HG02610 (cell line): ENCODE data around the gene RAB5B.
A peak's percentile ranks its signal among the peaks of the same experiment; 100 is the strongest.
"Not testable (repeated sequence)": the region's sequence is repeated elsewhere in the genome, so short reads cannot be mapped to it uniquely, and the experiment has no call there.

Experiments used
- ATAC-seq: cut with Tn5 transposase; IDR thresholded peaks from one replicate; pipeline ENCODE4 v1.9.1; 2021; ENCODE audit warnings: mild to moderate bottlenecking, moderate library complexity; ENCODE audit not compliant: unreplicated experiment

RAB5B gene

DNA sequence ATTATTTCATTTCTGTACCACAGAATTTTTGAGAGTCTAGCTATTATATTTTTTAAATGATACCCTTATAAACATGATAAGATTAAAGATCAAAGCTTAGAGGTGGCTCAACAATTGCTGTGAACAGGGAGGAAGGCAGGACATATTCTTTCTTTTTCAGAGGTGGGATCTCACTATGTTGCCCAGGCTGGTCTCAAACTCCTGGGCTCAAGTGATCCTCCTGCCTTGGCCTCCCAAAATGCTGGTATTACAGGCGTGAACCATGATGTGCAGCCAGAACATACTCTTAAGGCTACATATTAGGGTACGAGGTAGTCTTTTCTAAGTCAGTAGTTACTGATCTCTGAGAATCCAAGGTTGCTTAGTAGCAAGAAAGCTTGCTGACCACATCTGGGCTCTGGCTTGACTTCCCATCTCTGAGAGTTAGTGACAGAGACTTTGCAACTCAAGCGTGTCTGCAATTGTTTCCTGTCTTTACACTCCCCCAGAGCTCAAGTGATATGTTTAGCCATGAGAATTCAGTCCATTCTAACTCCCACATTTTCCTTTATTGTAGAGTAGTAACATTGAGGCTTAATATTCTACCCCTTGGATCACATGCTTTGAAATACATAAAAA is 8.6 kb downstream of the RAB5B start:
- ATAC-seq: peak; percentile 85

DNA sequence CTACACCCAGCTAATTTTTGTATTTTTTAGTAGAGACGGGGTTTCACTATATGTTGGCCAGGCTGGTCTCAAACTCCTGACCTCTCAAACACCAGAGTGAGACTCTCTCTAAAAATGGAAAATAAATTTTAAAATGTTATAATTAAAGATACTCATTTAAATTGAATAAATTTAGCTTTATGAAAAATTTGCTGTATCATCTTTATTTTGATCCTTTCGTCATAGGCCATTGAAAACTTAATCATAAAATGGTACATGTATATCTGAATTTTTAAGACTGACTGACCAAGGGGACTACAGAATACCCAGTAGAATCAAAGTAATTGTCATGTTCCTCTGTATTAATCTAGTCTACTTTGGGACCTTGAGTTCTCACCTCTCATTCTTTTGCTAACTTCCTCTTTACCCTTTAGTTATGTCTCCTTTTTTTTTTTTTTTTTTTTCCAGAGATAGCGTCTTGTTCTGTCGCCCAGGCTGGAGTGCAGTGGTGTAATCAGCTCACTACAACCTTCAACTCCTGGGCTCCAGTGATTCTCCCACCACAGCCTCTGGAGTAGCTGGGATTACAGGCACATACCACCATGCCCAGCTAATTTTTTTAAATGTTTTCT is 9.5 kb downstream of the RAB5B start:
- no peak for ATAC-seq

DNA sequence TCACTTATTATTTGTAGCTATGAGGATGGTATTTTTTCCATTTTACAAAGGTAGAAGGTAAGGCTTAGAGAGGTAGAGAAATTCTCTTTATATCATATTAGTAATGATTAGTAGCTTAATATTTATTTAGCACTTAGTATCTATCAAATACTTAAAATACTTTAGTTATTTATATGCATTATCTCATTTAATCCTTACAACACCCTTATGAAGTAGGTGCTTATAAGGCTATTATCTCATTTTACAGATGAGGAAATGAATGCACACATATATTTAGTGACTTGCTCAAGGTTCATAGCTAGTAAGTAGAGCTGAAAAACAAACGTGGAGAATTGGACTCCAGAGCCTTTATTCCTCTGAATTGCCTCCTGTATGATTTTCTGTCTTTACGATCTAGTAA is 11.0 kb downstream of the RAB5B start:
- ATAC-seq: no peak

DNA sequence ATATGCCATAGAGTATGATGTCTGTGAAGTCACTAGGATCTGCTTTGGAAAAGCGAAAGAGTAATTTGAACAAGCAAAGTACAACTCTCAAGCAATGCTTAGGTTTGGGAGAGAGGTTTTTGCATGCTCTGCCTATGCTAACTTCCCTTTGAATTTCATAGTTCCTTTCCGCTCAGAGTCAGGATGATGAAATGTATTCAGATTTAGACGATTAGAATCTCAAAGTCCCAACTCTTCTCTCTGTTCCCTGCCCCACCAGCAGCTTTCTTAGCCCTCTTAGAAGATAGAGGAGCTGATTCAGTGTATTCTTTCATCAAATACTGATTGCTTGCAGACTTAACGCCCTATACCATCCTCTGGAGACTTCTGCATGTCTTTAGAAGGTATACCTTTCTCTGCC is 11.5 kb downstream of the RAB5B start:
- no peak for ATAC-seq

DNA sequence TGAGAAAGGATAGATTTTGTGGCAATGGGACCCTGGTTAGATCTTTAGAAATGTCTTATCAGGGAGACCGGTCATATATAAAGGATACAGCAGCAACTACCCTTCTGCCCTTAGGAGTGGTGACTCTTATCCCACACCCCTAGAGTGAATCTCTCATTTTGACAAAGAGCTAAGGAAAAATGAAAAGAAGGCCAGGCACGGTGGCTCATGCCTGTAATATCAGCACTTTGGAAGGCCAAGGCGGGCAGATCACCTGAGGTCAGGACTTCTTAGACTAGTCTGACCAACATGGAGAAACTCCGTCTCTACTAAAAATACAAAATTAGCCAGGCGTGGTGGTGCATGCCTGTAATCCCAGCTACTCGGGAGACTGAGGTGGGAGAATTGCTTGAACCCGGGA is 12.1 kb downstream of the RAB5B start:
- not testable (repeated sequence) for ATAC-seq

DNA sequence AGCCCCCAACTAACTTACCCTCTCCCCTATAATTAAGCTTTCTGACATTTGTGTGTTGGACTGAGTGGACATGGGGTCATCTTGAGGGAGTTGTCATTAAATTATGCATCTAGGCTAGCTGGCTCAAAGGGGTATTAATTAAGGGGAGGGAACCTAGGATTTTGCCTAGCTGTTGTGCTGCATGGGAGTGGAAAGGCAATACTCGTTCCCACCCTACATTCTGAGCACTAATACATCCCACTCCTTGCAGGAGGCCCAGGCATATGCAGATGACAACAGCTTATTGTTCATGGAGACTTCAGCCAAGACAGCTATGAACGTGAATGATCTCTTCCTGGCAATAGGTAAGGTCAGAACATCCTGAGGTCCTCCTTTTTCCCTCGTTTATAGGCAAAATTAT is 17.2 kb downstream of the RAB5B start:
- no peak for ATAC-seq

GRCh38 chr12:55993230-55993853 is 19.5 kb downstream of the RAB5B start:
- no peak for ATAC-seq

GRCh38 chr12:55995366-55995765 is 21.5 kb downstream of the RAB5B start:
- ATAC-seq: no peak

- ATAC-seq: no peak
Observed at GRCh38 chr12:55996201-55996714, 22.4 kb downstream of the RAB5B start.

- ATAC-seq: peak; percentile 100
Observed at GRCh38 chr12:55996715-55997534, 23.0 kb downstream of the RAB5B start, which contains the start of gene SUOX. Gene SUOX, plus strand, starts transcription at chr12:55997276. Its CDS starts 4,946 bp downstream, at chr12:56002222.

- no peak for ATAC-seq
Observed at GRCh38 chr12:55997535-55997859, 23.6 kb downstream of the RAB5B start.

DNA sequence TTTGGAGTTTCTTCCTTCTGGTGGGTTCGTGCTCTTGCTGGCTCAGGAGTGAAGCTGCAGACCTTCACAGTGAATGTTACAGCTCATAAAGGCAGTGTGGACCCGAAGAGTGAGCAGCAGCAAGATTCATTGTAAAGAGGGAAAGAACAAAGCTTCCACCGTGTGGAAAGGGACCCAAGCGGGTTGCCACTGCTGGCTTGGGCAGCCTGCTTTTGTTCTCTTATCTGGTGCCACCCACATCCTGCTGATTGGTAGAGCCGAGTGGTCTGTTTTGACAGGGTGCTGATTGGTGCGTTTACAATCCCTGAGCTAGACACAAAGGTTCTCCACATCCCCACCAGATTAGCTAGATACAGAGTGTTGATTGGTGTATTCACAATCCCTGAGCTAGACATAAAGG is 25.6 kb downstream of the RAB5B start:
- not testable (repeated sequence) for ATAC-seq

GRCh38 chr12:55999999-56000540 is 26.2 kb downstream of the RAB5B start:
- not testable (repeated sequence) for ATAC-seq

GRCh38 chr12:56001487-56002100 is 27.7 kb downstream of the RAB5B start:
- ATAC-seq: no peak

- ATAC-seq: not testable (repeated sequence)
Observed at GRCh38 chr12:56003376-56003775, 29.5 kb downstream of the RAB5B start.

DNA sequence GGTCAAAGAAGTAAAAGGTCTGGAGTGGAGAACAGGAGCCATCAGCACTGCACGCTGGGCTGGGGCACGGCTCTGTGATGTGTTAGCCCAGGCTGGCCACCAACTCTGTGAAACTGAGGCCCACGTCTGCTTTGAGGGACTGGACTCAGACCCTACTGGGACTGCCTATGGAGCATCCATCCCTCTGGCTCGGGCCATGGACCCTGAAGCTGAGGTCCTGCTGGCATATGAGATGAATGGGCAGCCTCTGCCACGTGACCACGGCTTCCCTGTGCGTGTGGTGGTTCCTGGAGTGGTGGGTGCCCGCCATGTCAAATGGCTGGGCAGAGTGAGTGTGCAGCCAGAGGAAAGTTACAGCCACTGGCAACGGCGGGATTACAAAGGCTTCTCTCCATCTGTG is 30.3 kb downstream of the RAB5B start:
- no peak for ATAC-seq

GRCh38 chr12:56007564-56008559 is 34.0 kb downstream of the RAB5B start:
- peak; percentile 42 for ATAC-seq

DNA sequence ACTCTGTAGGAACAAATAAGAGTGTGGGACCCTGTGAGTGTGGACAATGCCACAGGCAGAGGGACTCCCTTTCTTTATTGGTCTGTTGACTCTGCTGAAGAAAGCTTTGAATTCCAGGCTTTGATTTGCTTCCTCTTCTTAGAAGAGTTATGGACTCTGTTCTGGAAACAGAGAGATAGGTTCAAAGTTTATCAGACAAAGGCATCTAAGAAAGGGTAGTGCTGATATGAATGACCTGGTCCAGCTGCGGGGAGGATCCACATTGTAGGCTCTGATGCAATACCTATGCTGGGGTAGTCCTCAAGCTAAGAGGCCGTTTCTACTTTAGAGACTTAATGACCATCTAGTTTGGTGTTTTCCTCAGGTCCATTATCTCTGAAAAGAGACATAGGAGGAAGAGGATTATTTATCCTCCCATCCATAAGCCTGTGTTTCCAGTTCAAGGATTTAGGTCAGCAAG is 36.3 kb downstream of the RAB5B start:
- ATAC-seq: no peak

DNA sequence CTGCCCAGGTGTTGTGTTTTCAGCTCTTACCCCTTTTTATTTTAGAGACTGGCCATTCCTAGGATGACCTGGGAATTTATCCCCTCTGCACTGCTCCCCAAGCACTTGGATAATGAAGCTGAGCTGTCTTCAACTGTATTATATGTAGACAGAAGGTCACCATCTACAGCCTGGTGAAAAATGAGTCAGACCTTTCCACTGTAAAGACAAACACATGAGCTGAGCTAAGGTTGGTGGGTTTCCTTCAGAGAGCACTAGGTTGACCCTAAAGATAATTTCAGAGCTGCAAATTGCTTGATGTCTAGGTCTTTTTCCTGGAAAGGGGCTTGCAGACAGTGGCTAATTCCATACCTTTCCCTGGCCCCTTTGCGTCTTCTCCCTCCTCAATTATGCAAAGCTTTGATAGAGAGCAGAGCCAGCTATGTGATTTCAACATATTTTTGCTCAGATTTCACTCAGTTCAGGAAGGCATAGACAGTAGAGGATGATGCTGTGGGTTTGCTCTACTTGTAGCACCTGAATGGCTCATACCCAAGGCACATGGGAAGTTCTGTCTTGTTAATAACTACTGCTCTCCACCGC is 37.7 kb downstream of the RAB5B start:
- ATAC-seq: no peak
